WTC11 (cell line): ENCODE data around the gene DBT. TPM values are rescaled to one million over a fixed set of nuclear protein-coding genes. Genes with fewer than 3 reads are reported as not detected.

Experiments used
- ATAC-seq: fragments of 200-7000 bp; cut with Tn5 transposase; 2 replicates; pipeline ENCODE4 v1.10.0; 2021; ENCODE audit warnings: mild to moderate bottlenecking, moderate library complexity
- CTCF ChIA-PET: fragments of 300-600 bp; sonication (Branson Sonifier 250); formaldehyde crosslinking; loops from one replicate; lab custom pipeline; 2021; ENCODE audit warnings: antibody characterized with exemption; lab: Charles Lee
- POLR2A ChIA-PET: fragments of 350-600 bp; sonication (Branson Sonifier 250); formaldehyde crosslinking; loops from one replicate; lab custom pipeline; 2021; ENCODE audit warnings: antibody characterized with exemption; lab: Charles Lee
- DNase-seq: peaks from one replicate; pipeline ENCODE4 v3.0.0; 2021; ENCODE audit warnings: low spot score
- H3K27ac Mint-ChIP-seq: 2 replicates; pipeline ENCODE4 v1.8.0; 2021; ENCODE audit warnings: mixed read lengths
- H3K27me3 Mint-ChIP-seq: 2 replicates; pipeline ENCODE4 v1.8.0; 2021; ENCODE audit warnings: low read depth, mild to moderate bottlenecking, moderate library complexity, mixed read lengths
- H3K36me3 Mint-ChIP-seq: 2 replicates; pipeline ENCODE4 v1.8.0; 2021; ENCODE audit warnings: mixed read lengths
- H3K4me1 Mint-ChIP-seq: 2 replicates; pipeline ENCODE4 v1.8.0; 2022; ENCODE audit warnings: mixed read lengths
- H3K4me3 Mint-ChIP-seq: 2 replicates; pipeline ENCODE4 v1.8.0; 2021; ENCODE audit warnings: mild to moderate bottlenecking, moderate library complexity, mixed read lengths
- H3K9me3 Mint-ChIP-seq: 2 replicates; pipeline ENCODE4 v1.8.0; 2021; ENCODE audit warnings: mixed read lengths
- AR ChIP-seq: fragments of 250-450 bp; sonication (Bioruptor Pico); IDR thresholded peaks from 2 replicates; pipeline ENCODE4 v1.9.0; 2021; ENCODE audit warnings: mild to moderate bottlenecking
- ATF3 ChIP-seq: sonication (generic); formaldehyde crosslinking; conservative IDR thresholded peaks from 2 replicates; pipeline ENCODE4 v1.8.1; 2022; ENCODE audit warnings: mild to moderate bottlenecking, missing genetic modification reagents
- CBFB ChIP-seq: sonication (generic); formaldehyde crosslinking; IDR thresholded peaks from 2 replicates; pipeline ENCODE4 v1.8.1; 2022; ENCODE audit warnings: mild to moderate bottlenecking, low read depth, missing genetic modification reagents
- CREM ChIP-seq: sonication (generic); formaldehyde crosslinking; IDR thresholded peaks from 2 replicates; pipeline ENCODE4 v1.8.1; 2022; ENCODE audit warnings: mild to moderate bottlenecking, missing genetic modification reagents, moderate library complexity
- ELF4 ChIP-seq: sonication (generic); formaldehyde crosslinking; IDR thresholded peaks from 2 replicates; pipeline ENCODE4 v1.8.1; 2022; ENCODE audit warnings: low read depth, mild to moderate bottlenecking, moderate library complexity, missing genetic modification reagents
- EMX1 ChIP-seq: fragments of 250-450 bp; sonication (Bioruptor Pico); IDR thresholded peaks from 2 replicates; pipeline ENCODE4 v1.8.0; 2021; ENCODE audit warnings: mild to moderate bottlenecking
- FOXP1 ChIP-seq: sonication (generic); formaldehyde crosslinking; IDR thresholded peaks from 2 replicates; pipeline ENCODE4 v1.8.0; 2022; ENCODE audit warnings: missing genetic modification reagents, mild to moderate bottlenecking, moderate library complexity, borderline replicate concordance
- HMGA2 ChIP-seq: fragments of 250-450 bp; sonication (Bioruptor Pico); IDR thresholded peaks from 2 replicates; pipeline ENCODE4 v1.4.0; 2021; ENCODE audit warnings: mild to moderate bottlenecking, moderate library complexity
- JAZF1 ChIP-seq: fragments of 250-450 bp; sonication (Bioruptor Pico); IDR thresholded peaks from 2 replicates; pipeline ENCODE4 v1.9.0; 2021; ENCODE audit warnings: moderate library complexity, mild to moderate bottlenecking, inconsistent platforms
- NFYB ChIP-seq: sonication (generic); formaldehyde crosslinking; conservative IDR thresholded peaks from 2 replicates; pipeline ENCODE4 v1.8.0; 2022; ENCODE audit warnings: low read depth, missing genetic modification reagents
- PREB ChIP-seq: sonication (generic); formaldehyde crosslinking; IDR thresholded peaks from 2 replicates; pipeline ENCODE4 v1.8.1; 2022; ENCODE audit warnings: mild to moderate bottlenecking, missing genetic modification reagents, moderate library complexity, borderline replicate concordance
- PRRX2 ChIP-seq: fragments of 250-450 bp; sonication (Bioruptor Pico); IDR thresholded peaks from 2 replicates; pipeline ENCODE4 v1.8.0; 2021; ENCODE audit warnings: mild to moderate bottlenecking
- RELA ChIP-seq: sonication (generic); formaldehyde crosslinking; IDR thresholded peaks from 2 replicates; pipeline ENCODE4 v1.8.1; 2022; ENCODE audit warnings: missing genetic modification reagents, mild to moderate bottlenecking, borderline replicate concordance
- RORB ChIP-seq: fragments of 250-450 bp; sonication (Bioruptor Pico); IDR thresholded peaks from 2 replicates; pipeline ENCODE4 v1.9.0; 2021; ENCODE audit warnings: mild to moderate bottlenecking
- SMAD3 ChIP-seq: sonication (generic); formaldehyde crosslinking; IDR thresholded peaks from 2 replicates; pipeline ENCODE4 v1.8.0; 2022; ENCODE audit warnings: missing genetic modification reagents, mild to moderate bottlenecking, borderline replicate concordance
- STAT6 ChIP-seq: sonication (generic); formaldehyde crosslinking; conservative IDR thresholded peaks from 2 replicates; pipeline ENCODE4 v1.8.1; 2023; ENCODE audit warnings: mild to moderate bottlenecking, low read depth, missing genetic modification reagents, moderate library complexity
- TEAD4 ChIP-seq: sonication (generic); formaldehyde crosslinking; IDR thresholded peaks from 2 replicates; pipeline ENCODE4 v1.8.0; 2022; ENCODE audit warnings: mild to moderate bottlenecking, missing genetic modification reagents
- ZMAT4 ChIP-seq: fragments of 250-450 bp; sonication (Bioruptor Pico); IDR thresholded peaks from 2 replicates; pipeline ENCODE4 v1.9.0; 2021; ENCODE audit warnings: mild to moderate bottlenecking
- ZNF281 ChIP-seq: sonication (generic); formaldehyde crosslinking; IDR thresholded peaks from 2 replicates; pipeline ENCODE4 v1.8.0; 2023; ENCODE audit warnings: mild to moderate bottlenecking, missing genetic modification reagents
- ZNF423 ChIP-seq: fragments of 250-450 bp; sonication (Bioruptor Pico); IDR thresholded peaks from 2 replicates; pipeline ENCODE4 v2.1.2; 2022; ENCODE audit warnings: mild to moderate bottlenecking, moderate library complexity
- total RNA-seq: library from RNA; stranded (reverse); gene quantifications from 3 replicates; pipeline ENCODE4 v1.2.3, GENCODE V29; 2021
- TF ChIP-seq, protein P1 (sequence below): sonication (generic); formaldehyde crosslinking; IDR thresholded peaks from 2 replicates; pipeline ENCODE4 v1.8.1; 2023; ENCODE audit warnings: mild to moderate bottlenecking, missing genetic modification reagents
- TF ChIP-seq, protein P2 (sequence below): sonication (generic); formaldehyde crosslinking; IDR thresholded peaks from 2 replicates; pipeline ENCODE4 v1.8.1; 2023; ENCODE audit warnings: mild to moderate bottlenecking, moderate library complexity, missing genetic modification reagents
- TF ChIP-seq, protein P3 (sequence below): sonication (generic); formaldehyde crosslinking; IDR thresholded peaks from 2 replicates; pipeline ENCODE4 v1.8.0; 2022; ENCODE audit warnings: mild to moderate bottlenecking, missing genetic modification reagents

Gene DBT
- total RNA-seq, 1 experiment from 2014 or later: 20.1 TPM

DNA sequence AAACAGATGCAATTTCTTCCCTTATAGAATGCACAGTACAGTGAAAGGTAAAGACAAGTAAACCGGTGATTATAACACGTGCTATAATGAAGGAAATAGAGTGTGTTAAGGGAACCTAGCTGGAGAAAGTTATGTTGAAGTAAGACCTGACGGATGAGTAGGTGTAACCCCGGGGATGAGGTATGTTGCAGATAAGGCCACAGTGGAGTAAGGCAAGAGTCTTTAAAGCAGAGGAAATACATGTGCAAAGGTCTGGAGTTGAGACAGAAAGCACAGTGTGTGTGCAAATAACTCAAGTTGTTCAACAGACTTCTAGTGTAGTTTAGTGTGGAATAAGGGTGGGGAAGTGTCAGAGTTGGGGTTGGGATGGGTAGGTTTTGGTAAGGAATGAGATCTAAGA is 2.9 kb downstream of the DBT start:
- peak overlapping the region; percentile 4; the same call in 1 of the 2 replicates for H3K27ac Mint-ChIP-seq
- ATAC-seq (no peak), DNase-seq (no peak)
- H3K4me3 Mint-ChIP-seq: no peak overlapping the region
- H3K4me1 Mint-ChIP-seq: 0 out of 2 replicates have a peak, but pooled peaks cover 2% of the 10 kb centered on the region
- CTCF ChIA-PET: no interaction called here
- no peaks in the 10 kb centered on the region for H3K36me3 Mint-ChIP-seq
- H3K9me3 Mint-ChIP-seq: no peaks in the 10 kb centered on the region
- POLR2A ChIA-PET: no interaction called here
- TF ChIP-seq CBFB (CRISPR knock-in tag) (no peak), ZNF281 (no peak), ZMAT4 (no peak), HMGA2 (CRISPR knock-in tag) (no peak), ATF3 (no peak), ELF4 (CRISPR knock-in tag) (no peak), AR (CRISPR knock-in tag) (no peak), PREB (CRISPR knock-in tag) (no peak), RORB (CRISPR knock-in tag) (no peak), ZNF423 (CRISPR knock-in tag) (no peak), SMAD3 (CRISPR knock-in tag) (no peak), CREM (CRISPR knock-in tag) (no peak), RELA (CRISPR knock-in tag) (no peak), NFYB (no peak), JAZF1 (CRISPR knock-in tag) (no peak), EMX1 (CRISPR knock-in tag) (no peak)
- TF ChIP-seq, protein P1, sequence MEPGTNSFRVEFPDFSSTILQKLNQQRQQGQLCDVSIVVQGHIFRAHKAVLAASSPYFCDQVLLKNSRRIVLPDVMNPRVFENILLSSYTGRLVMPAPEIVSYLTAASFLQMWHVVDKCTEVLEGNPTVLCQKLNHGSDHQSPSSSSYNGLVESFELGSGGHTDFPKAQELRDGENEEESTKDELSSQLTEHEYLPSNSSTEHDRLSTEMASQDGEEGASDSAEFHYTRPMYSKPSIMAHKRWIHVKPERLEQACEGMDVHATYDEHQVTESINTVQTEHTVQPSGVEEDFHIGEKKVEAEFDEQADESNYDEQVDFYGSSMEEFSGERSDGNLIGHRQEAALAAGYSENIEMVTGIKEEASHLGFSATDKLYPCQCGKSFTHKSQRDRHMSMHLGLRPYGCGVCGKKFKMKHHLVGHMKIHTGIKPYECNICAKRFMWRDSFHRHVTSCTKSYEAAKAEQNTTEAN (CRISPR knock-in tag): no peak
- H3K27me3 Mint-ChIP-seq: no peaks in the 10 kb centered on the region

DNA sequence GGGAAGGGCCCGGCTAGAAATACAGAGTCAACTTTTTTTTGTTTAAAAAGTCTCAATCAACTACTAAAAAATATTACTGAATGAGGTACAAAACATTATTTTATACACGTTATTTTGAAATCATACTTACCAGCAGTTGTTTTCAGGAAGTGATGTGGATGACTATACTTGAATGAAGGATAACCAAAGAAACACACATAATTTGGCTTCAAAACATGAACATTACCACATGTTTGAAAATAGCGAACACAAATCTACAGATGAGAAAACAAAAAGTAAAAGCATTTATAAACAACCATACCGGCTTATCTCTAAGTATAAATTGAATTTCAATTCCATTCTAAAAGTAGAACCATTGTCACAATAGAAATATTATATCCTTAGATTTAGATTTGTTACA is 9.0 kb downstream of the DBT start:
- ChIA-PET CTCF (no interaction called here), POLR2A (no interaction called here)
- Mint-ChIP-seq H3K4me1 (0 out of 2 replicates have a peak, but pooled peaks cover 2% of the 10 kb centered on the region), H3K36me3 (peaks cover 31% of the 10 kb centered on the region), H3K4me3 (no peak overlapping the region), H3K27me3 (no peaks in the 10 kb centered on the region), H3K9me3 (no peaks in the 10 kb centered on the region), H3K27ac (no peak overlapping the region)
- no peak for DNase-seq
- no peak for ATAC-seq
- TF ChIP-seq, protein P2, sequence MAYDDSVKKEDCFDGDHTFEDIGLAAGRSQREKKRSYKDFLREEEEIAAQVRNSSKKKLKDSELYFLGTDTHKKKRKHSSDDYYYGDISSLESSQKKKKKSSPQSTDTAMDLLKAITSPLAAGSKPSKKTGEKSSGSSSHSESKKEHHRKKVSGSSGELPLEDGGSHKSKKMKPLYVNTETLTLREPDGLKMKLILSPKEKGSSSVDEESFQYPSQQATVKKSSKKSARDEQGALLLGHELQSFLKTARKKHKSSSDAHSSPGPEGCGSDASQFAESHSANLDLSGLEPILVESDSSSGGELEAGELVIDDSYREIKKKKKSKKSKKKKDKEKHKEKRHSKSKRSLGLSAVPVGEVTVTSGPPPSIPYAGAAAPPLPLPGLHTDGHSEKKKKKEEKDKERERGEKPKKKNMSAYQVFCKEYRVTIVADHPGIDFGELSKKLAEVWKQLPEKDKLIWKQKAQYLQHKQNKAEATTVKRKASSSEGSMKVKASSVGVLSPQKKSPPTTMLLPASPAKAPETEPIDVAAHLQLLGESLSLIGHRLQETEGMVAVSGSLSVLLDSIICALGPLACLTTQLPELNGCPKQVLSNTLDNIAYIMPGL: no peak
- TF ChIP-seq FOXP1 (CRISPR knock-in tag) (no peak), PRRX2 (no peak), STAT6 (CRISPR knock-in tag) (no peak), RORB (CRISPR knock-in tag) (no peak), TEAD4 (CRISPR knock-in tag) (no peak)
- TF ChIP-seq, protein P3, sequence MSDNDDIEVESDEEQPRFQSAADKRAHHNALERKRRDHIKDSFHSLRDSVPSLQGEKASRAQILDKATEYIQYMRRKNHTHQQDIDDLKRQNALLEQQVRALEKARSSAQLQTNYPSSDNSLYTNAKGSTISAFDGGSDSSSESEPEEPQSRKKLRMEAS (CRISPR knock-in tag): no peak
